Esophagus muscularis mucosa (tissue), 4 donors: ENCODE results near the gene EMILIN3. TPM values are rescaled to one million over a fixed set of nuclear protein-coding genes. Genes with fewer than 3 reads are reported as not detected.

Experiments
- DNase-seq: peaks from one replicate; pipeline ENCODE4 v3.0.0-alpha.2; 2017; ENCODE audit errors: extremely low spot score
- H3K27ac ChIP-seq, 4 donors: fragments of 200-600 bp; sonication (generic); replicated peaks in 1 of 4; 1 replicate in 3 of 4; 2 replicates in 1 of 4; pipeline ENCODE4 v1.5.1; 2016 to 2019; ENCODE audit warnings: mild to moderate bottlenecking in 1 of 4
- H3K27me3 ChIP-seq, 4 donors: fragments of 200-600 bp; sonication (generic); one replicate each; pipeline versions ENCODE4 v1.5.1 to v1.6.0; 2016 to 2019
- H3K36me3 ChIP-seq, 4 donors: fragments of 200-600 bp; sonication (generic); one replicate each; pipeline ENCODE4 v1.5.1; 2016 to 2019
- H3K4me1 ChIP-seq, 4 donors: fragments of 200-600 bp; sonication (generic); one replicate each; pipeline ENCODE4 v1.5.1; 2016 to 2019
- H3K4me3 ChIP-seq, 4 donors: fragments of 200-600 bp; sonication (generic); 1 replicate in 2 of 4; 2 replicates in 2 of 4; pipeline ENCODE4 v1.5.1; 2016 to 2019; ENCODE audit warnings: mild to moderate bottlenecking in 4 of 4, moderate library complexity in 1 of 4
- H3K9me3 ChIP-seq, 4 donors: fragments of 200-600 bp; sonication (generic); 1 replicate in 3 of 4; 2 replicates in 1 of 4; pipeline ENCODE4 v1.5.1; 2016 to 2019
- CTCF ChIP-seq, 3 experiments: fragments of 200-600 bp in 2 of 3; fragments of 450-650 bp in 1 of 3; sonication (generic) in 2 of 3; IDR thresholded peaks; one replicate each; pipeline ENCODE4 v1.5.1; 2017 to 2019; ENCODE audit warnings: antibody characterized with exemption in 3 of 3, mild to moderate bottlenecking in 2 of 3, moderate library complexity in 1 of 3
- EP300 ChIP-seq: sonication (generic); formaldehyde crosslinking; IDR thresholded peaks from one replicate; pipeline ENCODE4 v1.6.1; 2017; ENCODE audit warnings: antibody characterized with exemption
- POLR2A ChIP-seq: fragments of 450-650 bp; IDR thresholded peaks from one replicate; pipeline ENCODE4 v1.6.1; 2017; ENCODE audit warnings: antibody characterized with exemption, moderate library complexity, mild to moderate bottlenecking, low read depth
- POLR2AphosphoS5 ChIP-seq, 2 donors: sonication (generic); formaldehyde crosslinking; IDR thresholded peaks; one replicate each; pipeline ENCODE4 v1.6.1; 2017; ENCODE audit warnings: antibody characterized with exemption in 2 of 2
- WGBS: methylation state at CpG from one replicate; pipeline ENCODE4 v1.1.5; 2018; 5-methylcytosine and 5-hydroxymethylcytosine counted together
- intact Hi-C: fragments of 100-400 bp; cut with DNase I; formaldehyde crosslinking; loops from one replicate; pipeline ENCODE4 v1.15.1; 2023
- total RNA-seq, 4 donors: library from RNA; depleted of rRNA; stranded (reverse); fragments of >200 nt; gene quantifications; one replicate each; pipeline versions ENCODE4 v1.1.0 to v1.2.1, GENCODE V29; 2016

EMILIN3 gene
- total RNA-seq, 4 donors from 2014 or later = 0.83 to 5.6 (median 4.5) TPM

- TF ChIP-seq POLR2AphosphoS5 (IDR thresholded peaks at IDR 0.05) (no peak), CTCF (IDR thresholded peaks at IDR 0.05) (no peak), EP300 (no peak), POLR2A (no peak)
- H3K4me1 ChIP-seq = peaks cover 7 to 20% (median 16%) of the 10 kb centered on the region in 4 donors
- H3K36me3 ChIP-seq = no peaks in the 10 kb centered on the region
- WGBS = 93% methylated on average over 11 of the region's 13 CpGs
- peaks cover 0 to 57% (median 17%) of the 10 kb centered on the region in 4 donors for H3K27me3 ChIP-seq
- no peak overlapping the region for H3K4me3 ChIP-seq
- H3K27ac ChIP-seq = no peak overlapping the region
- peaks cover 0 to 9% (median 0%) of the 10 kb centered on the region in 4 donors for H3K9me3 ChIP-seq
- intact Hi-C loops = no loop called here
- DNase-seq = no peak
Measured at GRCh38 chr20:41367393-41367695, 726 bp upstream of the EMILIN3 start.

- Histone ChIP-seq H3K4me1 (peaks cover 13 to 20% (median 16%) of the 10 kb centered on the region in 4 donors), H3K27me3 (peaks cover 0 to 57% (median 17%) of the 10 kb centered on the region in 4 donors), H3K36me3 (no peaks in the 10 kb centered on the region), H3K9me3 (peaks cover 0 to under 1% (median 0%) of the 10 kb centered on the region in 4 donors), H3K27ac (no peak overlapping the region), H3K4me3 (peak overlapping the region; percentile 50 to 61 (median 53))
- intact Hi-C loops = no loop called here
- DNase-seq = no peak
- TF ChIP-seq POLR2A (no peak), CTCF (IDR thresholded peaks at IDR 0.05) (no peak), EP300 (no peak), POLR2AphosphoS5 (IDR thresholded peaks at IDR 0.05) (no peak)
- WGBS = 16% methylated on average over 13 of the region's 76 CpGs
Measured at GRCh38 chr20:41365777-41366545, 657 bp downstream of the EMILIN3 start.

GRCh38 chr20:41364967-41365765 is 1.5 kb downstream of the EMILIN3 start:
- DNase-seq = no peak
- TF ChIP-seq POLR2AphosphoS5 (IDR thresholded peaks at IDR 0.05) (no peak), CTCF (IDR thresholded peaks at IDR 0.05) (no peak), POLR2A (no peak), EP300 (no peak)
- H3K4me1 ChIP-seq = peaks cover 13 to 20% (median 17%) of the 10 kb centered on the region in 4 donors
- peaks cover 0 to 57% (median 17%) of the 10 kb centered on the region in 4 donors for H3K27me3 ChIP-seq
- no peaks in the 10 kb centered on the region for H3K9me3 ChIP-seq
- H3K4me3 ChIP-seq = peak overlapping the region in 2 of 4 donors; percentile 50 to 53
- WGBS = 87% methylated on average over 18 of the region's 19 CpGs
- intact Hi-C loops = no loop called here
- no peaks in the 10 kb centered on the region for H3K36me3 ChIP-seq
- no peak overlapping the region for H3K27ac ChIP-seq

- 91% methylated on average over 7 of the region's 13 CpGs for WGBS
- intact Hi-C loops = no loop called here
- Histone ChIP-seq H3K27me3 (peaks cover 0 to 57% (median 17%) of the 10 kb centered on the region in 4 donors), H3K4me3 (no peak overlapping the region), H3K4me1 (peaks cover 13 to 20% (median 19%) of the 10 kb centered on the region in 4 donors), H3K9me3 (no peaks in the 10 kb centered on the region), H3K27ac (no peak overlapping the region), H3K36me3 (peaks cover 0 to 6% (median 0%) of the 10 kb centered on the region in 4 donors)
- DNase-seq = no peak
- TF ChIP-seq POLR2A (no peak), CTCF (IDR thresholded peaks at IDR 0.05) (no peak), POLR2AphosphoS5 (IDR thresholded peaks at IDR 0.05) (no peak), EP300 (no peak)
Measured at GRCh38 chr20:41364236-41364855, 2.3 kb downstream of the EMILIN3 start.
